Liver (tissue), 9 donors: ENCODE results near the gene DMAC2. TPM values are rescaled to one million over a fixed set of nuclear protein-coding genes. Genes with fewer than 3 reads are reported as not detected.

ENCODE experiments used
- DNase-seq: peaks from one replicate; pipeline ENCODE4 v3.0.0-alpha.2; 2017; ENCODE audit warnings: low spot score
- H3K27ac ChIP-seq, 2 donors: one replicate each; pipeline ENCODE4 v1.7.0; 2013; ENCODE audit warnings: inconsistent platforms in 2 of 2, low read length in 2 of 2, control low read depth in 1 of 2, low read depth in 1 of 2, mild to moderate bottlenecking in 1 of 2
- H3K27me3 ChIP-seq, 4 donors: one replicate each; pipeline versions ENCODE4 v1.6.1 to v1.7.0; 2013; ENCODE audit warnings: low read length in 3 of 4, inconsistent platforms in 1 of 4, mild to moderate bottlenecking in 1 of 4, moderate library complexity in 1 of 4; ENCODE audit not compliant: control insufficient read depth in 4 of 4, insufficient read depth in 4 of 4
- H3K36me3 ChIP-seq, 4 donors: one replicate each; pipeline versions ENCODE4 v1.6.1 to v1.7.0; 2013; ENCODE audit warnings: low read length in 3 of 4, mild to moderate bottlenecking in 3 of 4, low read depth in 1 of 4, moderate library complexity in 1 of 4; ENCODE audit not compliant: control insufficient read depth in 4 of 4, insufficient read depth in 3 of 4
- H3K4me1 ChIP-seq, 4 donors: one replicate each; pipeline versions ENCODE4 v1.6.1 to v1.7.0; 2013; ENCODE audit warnings: low read length in 3 of 4, mild to moderate bottlenecking in 3 of 4, moderate library complexity in 1 of 4; ENCODE audit not compliant: control insufficient read depth in 4 of 4, insufficient read depth in 4 of 4
- H3K4me3 ChIP-seq, 3 donors: one replicate each; pipeline versions ENCODE4 v1.6.1 to v1.7.0; 2013; ENCODE audit warnings: low read length in 3 of 3, control low read depth in 1 of 3, low read depth in 1 of 3, mild to moderate bottlenecking in 1 of 3
- H3K9ac ChIP-seq, 2 donors: one replicate each; pipeline ENCODE4 v1.7.0; 2013; ENCODE audit warnings: low read length in 2 of 2, mild to moderate bottlenecking in 2 of 2, moderate library complexity in 2 of 2, control low read depth in 1 of 2, low read depth in 1 of 2
- H3K9me3 ChIP-seq, 4 donors: one replicate each; pipeline versions ENCODE4 v1.6.1 to v1.7.0; 2013; ENCODE audit warnings: low read length in 3 of 4; ENCODE audit not compliant: control insufficient read depth in 4 of 4
- ATF3 ChIP-seq: IDR thresholded peaks from 2 replicates; pipeline ENCODE4 v1.6.1; 2016; ENCODE audit warnings: antibody characterized with exemption
- CTCF ChIP-seq: fragments of 150-350 bp; IDR thresholded peaks from 2 replicates; pipeline ENCODE4 v1.5.1; 2017; ENCODE audit warnings: improper control_type of control experiment, low read depth, low read length; ENCODE audit not compliant: missing input control
- EGR1 ChIP-seq, 2 donors: IDR thresholded peaks; 2 replicates each; pipeline ENCODE4 v1.6.1; 2016 to 2018; ENCODE audit warnings: antibody characterized with exemption in 2 of 2, low read depth in 2 of 2
- FOXA1 ChIP-seq: IDR thresholded peaks from 2 replicates; pipeline ENCODE4 v1.6.1; 2016; ENCODE audit warnings: antibody characterized with exemption
- HNF4A ChIP-seq, 2 donors: conservative IDR thresholded peaks; 2 replicates each; pipeline ENCODE4 v1.6.1; 2016; ENCODE audit warnings: antibody characterized with exemption in 2 of 2, mild to moderate bottlenecking in 2 of 2
- HNF4G ChIP-seq: IDR thresholded peaks from 2 replicates; pipeline ENCODE4 v1.6.1; 2016; ENCODE audit warnings: antibody characterized with exemption
- JUND ChIP-seq, 2 donors: IDR thresholded peaks; 2 replicates each; pipeline ENCODE4 v1.6.1; 2016; ENCODE audit warnings: antibody characterized with exemption in 2 of 2
- MAX ChIP-seq: IDR thresholded peaks from 2 replicates; pipeline ENCODE4 v1.6.1; 2016; ENCODE audit warnings: antibody characterized with exemption
- NR2F2 ChIP-seq: IDR thresholded peaks from 2 replicates; pipeline ENCODE4 v1.6.1; 2016; ENCODE audit warnings: antibody characterized with exemption
- RAD21 ChIP-seq, 2 donors: IDR thresholded peaks; 2 replicates each; pipeline ENCODE4 v1.6.1; 2016; ENCODE audit warnings: antibody characterized with exemption in 2 of 2, mild to moderate bottlenecking in 2 of 2
- REST ChIP-seq: IDR thresholded peaks from 2 replicates; pipeline ENCODE4 v1.6.1; 2016; ENCODE audit warnings: antibody characterized with exemption, mild to moderate bottlenecking
- SP1 ChIP-seq: IDR thresholded peaks from 2 replicates; pipeline ENCODE4 v1.6.1; 2018; ENCODE audit warnings: antibody characterized with exemption, mild to moderate bottlenecking
- YY1 ChIP-seq: IDR thresholded peaks from 2 replicates; pipeline ENCODE4 v1.6.1; 2016; ENCODE audit warnings: antibody characterized with exemption, mild to moderate bottlenecking
- ZBTB33 ChIP-seq: IDR thresholded peaks from 2 replicates; pipeline ENCODE4 v1.6.1; 2016; ENCODE audit warnings: antibody characterized with exemption
- WGBS: extraction: QIAGEN DNeasy Blood & Tissue Kit; methylation state at CpG from one replicate; pipeline ENCODE4 v1.1.7; 2013; 5-methylcytosine and 5-hydroxymethylcytosine counted together
- polyA plus RNA-seq, 2 donors: library from polyadenylated mRNA; stranded (reverse) in 1 of 2; unstranded in 1 of 2; fragments of 200-250 nt in 1 of 2; fragments of >200 nt in 1 of 2; fragmentation: Nextera tagmentation in 1 of 2; extraction: Ambion mirVana in 1 of 2; gene quantifications; one replicate each; pipeline versions ENCODE4 v1.2.1 to v1.2.3, GENCODE V29; 2013 to 2015
- total RNA-seq, 2 donors: library from RNA; depleted of rRNA; stranded (reverse); fragments of >200 nt; gene quantifications; one replicate each; pipeline ENCODE4 v1.2.3, GENCODE V29; 2014
- donor health status: healthy.
- donor health status: healthy.
- donor health status: healthy.
- donor health status: healthy.
- donor health status: healthy.

The DMAC2 gene
- total and polyA plus RNA-seq, 4 donors = 17.1 to 28.8 (median 24.2) TPM

- Histone ChIP-seq H3K36me3 (peaks cover 2 to 36% (median 8%) of the 10 kb centered on the region in 4 donors), H3K9ac (no peak overlapping the region), H3K4me1 (peaks cover 0 to 20% (median 15%) of the 10 kb centered on the region in 4 donors), H3K4me3 (peak overlapping the region in 1 of 3 donors; percentile 22), H3K9me3 (no peaks in the 10 kb centered on the region), H3K27me3 (no peaks in the 10 kb centered on the region), H3K27ac (peak overlapping the region; percentile 47 to 53)
- TF ChIP-seq HNF4G (no peak), MAX (no peak), RAD21 (IDR thresholded peaks at IDR 0.05) (no peak), CTCF (no peak), NR2F2 (no peak), ATF3 (no peak), HNF4A (conservative IDR thresholded peaks at IDR 0.05) (no peak), JUND (IDR thresholded peaks at IDR 0.05) (no peak), ZBTB33 (no peak), FOXA1 (no peak), EGR1 (IDR thresholded peaks at IDR 0.05; ENCODE audit: low read depth in 2 of 2) (no peak), SP1 (no peak), YY1 (no peak), REST (no peak)
- 54% methylated on average over 23 of the region's 23 CpGs for WGBS
- DNase-seq = no peak
These were observed 11.8 kb downstream of the DMAC2 start for GRCh38 chr19:41427647-41428480.
